Astrocyte of the cerebellum (primary cell): Measurements from ENCODE around the gene DNAJC19.
"Not testable (repeated sequence)": the region's sequence is repeated elsewhere in the genome, so short reads cannot be mapped to it uniquely, and the experiment has no call there.

Source experiments
- DNase-seq: peaks from one replicate; pipeline ENCODE4 v3.0.0-alpha.2; 2011; ENCODE audit warnings: low read depth
- H3K4me3 ChIP-seq: 2 replicates; pipeline ENCODE4 v1.5.1; 2011; ENCODE audit warnings: mild to moderate bottlenecking, low read depth, low read length, moderate library complexity
- CTCF ChIP-seq: IDR thresholded peaks from 2 replicates; pipeline ENCODE4 v1.5.1; 2012; ENCODE audit warnings: low read length, low read depth, moderate library complexity, mild to moderate bottlenecking; ENCODE audit errors: missing control alignments
- in situ Hi-C: cut with HindIII; loops from 2 replicates; pipeline ENCODE4 v1.10.0; 2017; ENCODE audit warnings: low sequenced_read_pairs

The DNAJC19 gene

GRCh38 chr3:181007262-181007661, 17.7 kb upstream of the DNAJC19 start:
- in situ Hi-C loops, result no loop called here
- no peak for DNase-seq
- no peak for TF ChIP-seq CTCF
- no peak overlapping the region for H3K4me3 ChIP-seq

- H3K4me3 ChIP-seq, result no peak overlapping the region
- DNase-seq, result no peak
- no peak for TF ChIP-seq CTCF
- in situ Hi-C loops, result no loop called here
Observed at GRCh38 chr3:181006541-181006940, 17.0 kb upstream of the DNAJC19 start.

GRCh38 chr3:181003469-181003868, 13.9 kb upstream of the DNAJC19 start:
- DNase-seq, H3K4me3 ChIP-seq, in situ Hi-C loops: not testable (repeated sequence)

- DNase-seq, H3K4me3 ChIP-seq, in situ Hi-C loops: not testable (repeated sequence)
Observed at GRCh38 chr3:181002331-181002730, 12.8 kb upstream of the DNAJC19 start.

GRCh38 chr3:180996415-180996932, 6.9 kb upstream of the DNAJC19 start:
- in situ Hi-C loops, result no loop called here
- no peak for DNase-seq
- TF ChIP-seq CTCF, result no peak
- H3K4me3 ChIP-seq, result no peak overlapping the region

- in situ Hi-C loops, result no loop called here
- DNase-seq, result no peak
- peak overlapping the region; percentile 94 for H3K4me3 ChIP-seq
- no peak for TF ChIP-seq CTCF
Observed at GRCh38 chr3:180990505-180990904, 969 bp upstream of the DNAJC19 start.

GRCh38 chr3:180987344-180987743, 2.2 kb downstream of the DNAJC19 start:
- H3K4me3 ChIP-seq, result no peak overlapping the region
- no peak for TF ChIP-seq CTCF
- no peak for DNase-seq
- in situ Hi-C loops, result no loop called here

- in situ Hi-C loops, DNase-seq: not testable (repeated sequence)
Observed at GRCh38 chr3:180986366-180986765, 3.2 kb downstream of the DNAJC19 start.

More at GRCh38 chr3:180986366-180986765, 3.2 kb downstream of the DNAJC19 start:
- not testable (repeated sequence) for H3K4me3 ChIP-seq
